Measurements from ENCODE around the gene MAZ.

DNA sequence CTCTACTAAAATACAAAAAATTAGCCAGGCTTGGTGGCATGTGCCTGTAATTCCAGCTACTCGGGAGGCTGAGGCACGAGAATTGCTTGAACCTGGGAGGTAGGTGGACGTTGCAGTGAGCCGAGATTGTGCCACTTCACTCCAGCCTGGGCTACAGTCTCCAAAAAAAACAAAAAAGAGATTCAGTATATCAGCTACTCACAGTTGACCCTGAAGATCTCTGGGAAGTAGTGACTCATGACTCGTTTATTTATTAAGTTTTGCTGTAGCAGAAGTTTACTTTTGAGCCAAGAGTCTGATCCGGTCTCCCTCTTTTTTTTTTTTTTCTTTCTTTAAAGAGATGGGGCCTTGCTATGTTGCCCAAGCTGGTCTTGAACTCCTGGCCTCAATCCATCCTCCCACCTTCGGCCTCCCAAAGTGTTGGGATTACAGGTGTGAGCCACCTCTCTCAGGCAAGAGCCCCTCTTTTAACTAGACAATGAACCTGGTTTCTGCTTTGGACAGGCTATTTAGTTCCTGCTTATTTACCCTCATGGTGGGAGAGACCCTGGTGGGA lies 18.3 kb downstream of the MAZ start:
- no peak for TF ChIP-seq CTCF (conservative IDR thresholded peaks at IDR 0.05; ENCODE audit: low read length)
- no peak for TF ChIP-seq EZH2phosphoT487 (IDR thresholded peaks at IDR 0.05; ENCODE audit: borderline replicate concordance)

Data from Loucy (cell line).